Chondrocyte (in vitro differentiated cells): Measurements from ENCODE around the gene GJD2. TPM values are rescaled to one million over a fixed set of nuclear protein-coding genes. Genes with fewer than 3 reads are reported as not detected.

Experiments used
- DNase-seq: peaks from one replicate; pipeline ENCODE4 v3.0.0; 2021; ENCODE audit warnings: mixed read lengths, low spot score
- H3K27ac Mint-ChIP-seq: one replicate; pipeline ENCODE4 v1.8.0; 2021; ENCODE audit warnings: mild to moderate bottlenecking, moderate library complexity, mixed read lengths; ENCODE audit not compliant: unreplicated experiment
- H3K27me3 Mint-ChIP-seq: 2 replicates; pipeline ENCODE4 v1.8.0; 2021; ENCODE audit warnings: low read depth, mixed read lengths
- H3K36me3 Mint-ChIP-seq: 2 replicates; pipeline ENCODE4 v1.8.0; 2021; ENCODE audit warnings: low read depth, mixed read lengths
- H3K4me1 Mint-ChIP-seq: 2 replicates; pipeline ENCODE4 v1.8.0; 2021; ENCODE audit warnings: low read depth, mild to moderate bottlenecking, mixed read lengths
- H3K4me3 Mint-ChIP-seq: one replicate; pipeline ENCODE4 v1.8.0; 2021; ENCODE audit warnings: mild to moderate bottlenecking, moderate library complexity, mixed read lengths; ENCODE audit not compliant: unreplicated experiment
- H3K9me3 Mint-ChIP-seq: 2 replicates; pipeline ENCODE4 v1.8.0; 2021; ENCODE audit warnings: low read depth, mixed read lengths
- total RNA-seq: library from RNA; stranded (reverse); gene quantifications from 3 replicates; pipeline ENCODE4 v1.2.1, GENCODE V29; 2021
- TF ChIP-seq, protein P1 (sequence below): fragments of 200-600 bp; sonication (generic); IDR thresholded peaks from 2 replicates; pipeline ENCODE4 v1.5.0; 2021; ENCODE audit warnings: antibody characterized with exemption, mild to moderate bottlenecking, moderate library complexity

The GJD2 gene
- total RNA-seq, 1 donor from 2014 or later = not detected

DNA sequence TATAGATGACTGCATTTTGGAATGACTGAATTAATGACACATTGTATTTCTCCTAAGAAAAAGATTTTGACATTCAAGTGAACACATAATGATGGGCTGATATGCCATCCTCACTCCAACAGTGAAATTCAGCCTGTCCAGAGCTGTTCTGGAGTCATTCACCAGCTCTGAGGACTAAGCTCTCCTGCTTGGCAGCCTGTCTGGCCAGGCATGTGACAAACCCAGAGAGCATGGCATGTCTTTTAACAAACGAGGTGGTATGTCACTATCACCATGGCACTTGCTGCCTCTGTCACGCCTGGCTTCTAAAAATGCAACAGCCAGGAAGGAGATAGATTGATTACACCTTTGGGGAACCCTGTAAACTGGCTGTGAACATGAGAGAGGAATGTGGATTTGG lies 39.1 kb upstream of the GJD2 start:
- H3K4me3 Mint-ChIP-seq = no peak overlapping the region
- no peak for DNase-seq
- H3K36me3 Mint-ChIP-seq = no peaks in the 10 kb centered on the region
- peaks cover 29% of the 10 kb centered on the region for H3K27me3 Mint-ChIP-seq
- TF ChIP-seq, protein P1, sequence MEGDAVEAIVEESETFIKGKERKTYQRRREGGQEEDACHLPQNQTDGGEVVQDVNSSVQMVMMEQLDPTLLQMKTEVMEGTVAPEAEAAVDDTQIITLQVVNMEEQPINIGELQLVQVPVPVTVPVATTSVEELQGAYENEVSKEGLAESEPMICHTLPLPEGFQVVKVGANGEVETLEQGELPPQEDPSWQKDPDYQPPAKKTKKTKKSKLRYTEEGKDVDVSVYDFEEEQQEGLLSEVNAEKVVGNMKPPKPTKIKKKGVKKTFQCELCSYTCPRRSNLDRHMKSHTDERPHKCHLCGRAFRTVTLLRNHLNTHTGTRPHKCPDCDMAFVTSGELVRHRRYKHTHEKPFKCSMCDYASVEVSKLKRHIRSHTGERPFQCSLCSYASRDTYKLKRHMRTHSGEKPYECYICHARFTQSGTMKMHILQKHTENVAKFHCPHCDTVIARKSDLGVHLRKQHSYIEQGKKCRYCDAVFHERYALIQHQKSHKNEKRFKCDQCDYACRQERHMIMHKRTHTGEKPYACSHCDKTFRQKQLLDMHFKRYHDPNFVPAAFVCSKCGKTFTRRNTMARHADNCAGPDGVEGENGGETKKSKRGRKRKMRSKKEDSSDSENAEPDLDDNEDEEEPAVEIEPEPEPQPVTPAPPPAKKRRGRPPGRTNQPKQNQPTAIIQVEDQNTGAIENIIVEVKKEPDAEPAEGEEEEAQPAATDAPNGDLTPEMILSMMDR = no peak
- no peak overlapping the region for H3K27ac Mint-ChIP-seq
- H3K4me1 Mint-ChIP-seq = peaks cover 25% of the 10 kb centered on the region
- H3K9me3 Mint-ChIP-seq = no peaks in the 10 kb centered on the region

DNA sequence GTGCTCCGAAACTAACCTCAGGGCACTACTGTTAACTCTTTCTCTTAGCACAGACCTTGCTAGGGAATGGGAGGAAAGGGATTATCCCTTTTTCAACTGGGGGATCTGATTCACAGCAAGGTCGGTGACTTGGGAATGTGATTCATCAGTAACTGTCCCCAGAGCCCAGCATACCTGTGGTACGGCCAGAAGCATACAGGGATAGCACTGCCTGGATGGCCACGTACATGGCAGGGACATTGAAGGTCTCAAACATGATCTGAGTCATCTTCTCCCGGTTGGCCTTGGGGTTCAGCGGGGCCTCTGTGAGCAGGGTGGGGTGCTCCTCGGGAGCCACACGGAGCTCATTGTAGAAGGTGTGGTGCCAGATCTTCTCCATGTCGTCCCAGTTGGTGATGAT lies 38.3 kb upstream of the GJD2 start:
- Mint-ChIP-seq H3K27ac (no peak overlapping the region), H3K36me3 (no peaks in the 10 kb centered on the region), H3K4me3 (no peak overlapping the region), H3K9me3 (no peaks in the 10 kb centered on the region), H3K27me3 (peaks cover 29% of the 10 kb centered on the region), H3K4me1 (peaks cover 23% of the 10 kb centered on the region)
- no peak for DNase-seq
- TF ChIP-seq, protein P1 = no peak

DNA sequence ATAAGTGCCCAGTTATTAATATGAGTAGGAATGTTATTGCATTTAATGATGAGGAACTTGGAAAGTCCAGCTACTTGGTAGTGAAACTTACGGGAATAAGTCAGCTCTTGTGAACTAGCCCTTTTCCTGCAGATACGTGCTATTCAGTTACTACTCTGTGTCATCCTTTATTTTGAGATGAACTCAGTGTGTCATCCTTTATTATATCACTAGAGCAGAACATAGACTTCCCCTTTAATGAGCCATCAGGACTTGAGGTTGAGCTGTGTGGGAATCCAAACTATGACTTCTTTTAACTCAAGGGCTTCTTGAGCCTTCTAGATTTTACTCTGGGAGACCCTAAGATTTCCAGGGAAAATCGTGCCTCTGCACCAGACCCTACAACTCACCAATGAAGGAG lies 36.9 kb upstream of the GJD2 start:
- Mint-ChIP-seq H3K9me3 (no peaks in the 10 kb centered on the region), H3K4me3 (no peak overlapping the region), H3K36me3 (no peaks in the 10 kb centered on the region), H3K27me3 (peaks cover 29% of the 10 kb centered on the region), H3K27ac (no peak overlapping the region), H3K4me1 (peaks cover 14% of the 10 kb centered on the region)
- DNase-seq = no peak
- TF ChIP-seq, protein P1 = no peak

DNA sequence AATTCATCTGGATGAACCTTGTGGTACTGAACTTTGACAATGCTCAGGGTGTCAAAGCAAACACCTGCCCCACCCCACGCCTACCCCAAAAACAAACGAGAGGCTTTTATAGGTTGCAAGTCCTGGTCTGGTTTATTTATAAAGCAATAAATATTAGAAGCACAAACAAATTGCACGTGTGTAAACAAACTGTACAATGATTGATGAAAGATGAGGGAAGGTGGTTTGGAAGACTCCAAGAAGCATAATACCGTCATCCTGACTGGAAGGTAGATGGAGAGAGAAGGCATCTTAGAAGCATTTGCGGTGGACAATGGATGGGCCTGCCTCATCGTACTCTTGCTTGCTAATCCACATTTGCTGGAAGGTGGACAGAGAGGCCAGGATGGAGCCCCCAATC lies 35.3 kb upstream of the GJD2 start:
- TF ChIP-seq, protein P1 = no peak
- H3K27ac Mint-ChIP-seq = no peak overlapping the region
- H3K9me3 Mint-ChIP-seq = no peaks in the 10 kb centered on the region
- no peak overlapping the region for H3K4me3 Mint-ChIP-seq
- DNase-seq = no peak
- H3K36me3 Mint-ChIP-seq = no peaks in the 10 kb centered on the region
- H3K4me1 Mint-ChIP-seq = peaks cover 7% of the 10 kb centered on the region
- H3K27me3 Mint-ChIP-seq = peaks cover 31% of the 10 kb centered on the region

DNA sequence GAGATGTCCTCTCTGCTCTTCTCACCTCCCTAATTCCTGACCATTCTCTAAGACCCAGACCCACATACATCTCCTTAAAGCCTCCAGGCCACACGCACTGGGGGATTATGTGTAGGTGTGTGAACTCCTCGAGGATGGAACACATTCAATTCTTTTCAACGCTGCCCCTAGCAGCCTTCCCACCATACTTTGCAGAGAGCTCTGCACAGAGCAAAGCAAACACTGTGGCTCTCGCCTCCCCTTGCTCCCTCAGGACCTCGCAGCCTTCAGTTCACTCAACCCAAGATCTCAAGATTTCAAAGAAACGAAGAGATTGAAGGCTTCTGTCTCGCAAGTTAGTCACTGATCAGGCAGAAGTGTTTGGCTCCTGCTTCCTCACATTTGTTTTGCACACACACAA lies 34.5 kb upstream of the GJD2 start:
- TF ChIP-seq, protein P1 = no peak
- H3K36me3 Mint-ChIP-seq = no peaks in the 10 kb centered on the region
- peaks cover 36% of the 10 kb centered on the region for H3K27me3 Mint-ChIP-seq
- H3K4me3 Mint-ChIP-seq = no peak overlapping the region
- H3K9me3 Mint-ChIP-seq = no peaks in the 10 kb centered on the region
- no peak overlapping the region for H3K27ac Mint-ChIP-seq
- peaks cover 4% of the 10 kb centered on the region for H3K4me1 Mint-ChIP-seq
- no peak for DNase-seq
